SK-N-DZ (cell line): ENCODE results near the gene PAPPA. TPM values are rescaled to one million over a fixed set of nuclear protein-coding genes. Genes with fewer than 3 reads are reported as not detected.

Experiments used
- DNase-seq: peaks from one replicate; pipeline ENCODE4 v3.0.0-alpha.2; 2015; ENCODE audit warnings: low spot score
- polyA plus RNA-seq, 2 experiments: library from polyadenylated mRNA; depleted of rRNA; stranded (reverse); fragments of >200 nt; gene quantifications; 2 replicates each; pipeline ENCODE4 v1.2.3, GENCODE V29; 2014

The PAPPA gene, protein sequence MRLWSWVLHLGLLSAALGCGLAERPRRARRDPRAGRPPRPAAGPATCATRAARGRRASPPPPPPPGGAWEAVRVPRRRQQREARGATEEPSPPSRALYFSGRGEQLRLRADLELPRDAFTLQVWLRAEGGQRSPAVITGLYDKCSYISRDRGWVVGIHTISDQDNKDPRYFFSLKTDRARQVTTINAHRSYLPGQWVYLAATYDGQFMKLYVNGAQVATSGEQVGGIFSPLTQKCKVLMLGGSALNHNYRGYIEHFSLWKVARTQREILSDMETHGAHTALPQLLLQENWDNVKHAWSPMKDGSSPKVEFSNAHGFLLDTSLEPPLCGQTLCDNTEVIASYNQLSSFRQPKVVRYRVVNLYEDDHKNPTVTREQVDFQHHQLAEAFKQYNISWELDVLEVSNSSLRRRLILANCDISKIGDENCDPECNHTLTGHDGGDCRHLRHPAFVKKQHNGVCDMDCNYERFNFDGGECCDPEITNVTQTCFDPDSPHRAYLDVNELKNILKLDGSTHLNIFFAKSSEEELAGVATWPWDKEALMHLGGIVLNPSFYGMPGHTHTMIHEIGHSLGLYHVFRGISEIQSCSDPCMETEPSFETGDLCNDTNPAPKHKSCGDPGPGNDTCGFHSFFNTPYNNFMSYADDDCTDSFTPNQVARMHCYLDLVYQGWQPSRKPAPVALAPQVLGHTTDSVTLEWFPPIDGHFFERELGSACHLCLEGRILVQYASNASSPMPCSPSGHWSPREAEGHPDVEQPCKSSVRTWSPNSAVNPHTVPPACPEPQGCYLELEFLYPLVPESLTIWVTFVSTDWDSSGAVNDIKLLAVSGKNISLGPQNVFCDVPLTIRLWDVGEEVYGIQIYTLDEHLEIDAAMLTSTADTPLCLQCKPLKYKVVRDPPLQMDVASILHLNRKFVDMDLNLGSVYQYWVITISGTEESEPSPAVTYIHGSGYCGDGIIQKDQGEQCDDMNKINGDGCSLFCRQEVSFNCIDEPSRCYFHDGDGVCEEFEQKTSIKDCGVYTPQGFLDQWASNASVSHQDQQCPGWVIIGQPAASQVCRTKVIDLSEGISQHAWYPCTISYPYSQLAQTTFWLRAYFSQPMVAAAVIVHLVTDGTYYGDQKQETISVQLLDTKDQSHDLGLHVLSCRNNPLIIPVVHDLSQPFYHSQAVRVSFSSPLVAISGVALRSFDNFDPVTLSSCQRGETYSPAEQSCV (N-terminal part only)
- polyA plus RNA-seq (2014; cell fraction: cytosol; rRNA removed), result not detected in 2 replicates
- not detected in 2 replicates for polyA plus RNA-seq (2014; cell fraction: nucleus; rRNA removed)

GRCh38 chr9:116153765-116154333, at the start of gene PAPPA:
PAPPA (plus strand) TSS chr9:116153791; CDS start chr9:116154173, 382 bp downstream.
- DNase-seq, result no peak

DNA sequence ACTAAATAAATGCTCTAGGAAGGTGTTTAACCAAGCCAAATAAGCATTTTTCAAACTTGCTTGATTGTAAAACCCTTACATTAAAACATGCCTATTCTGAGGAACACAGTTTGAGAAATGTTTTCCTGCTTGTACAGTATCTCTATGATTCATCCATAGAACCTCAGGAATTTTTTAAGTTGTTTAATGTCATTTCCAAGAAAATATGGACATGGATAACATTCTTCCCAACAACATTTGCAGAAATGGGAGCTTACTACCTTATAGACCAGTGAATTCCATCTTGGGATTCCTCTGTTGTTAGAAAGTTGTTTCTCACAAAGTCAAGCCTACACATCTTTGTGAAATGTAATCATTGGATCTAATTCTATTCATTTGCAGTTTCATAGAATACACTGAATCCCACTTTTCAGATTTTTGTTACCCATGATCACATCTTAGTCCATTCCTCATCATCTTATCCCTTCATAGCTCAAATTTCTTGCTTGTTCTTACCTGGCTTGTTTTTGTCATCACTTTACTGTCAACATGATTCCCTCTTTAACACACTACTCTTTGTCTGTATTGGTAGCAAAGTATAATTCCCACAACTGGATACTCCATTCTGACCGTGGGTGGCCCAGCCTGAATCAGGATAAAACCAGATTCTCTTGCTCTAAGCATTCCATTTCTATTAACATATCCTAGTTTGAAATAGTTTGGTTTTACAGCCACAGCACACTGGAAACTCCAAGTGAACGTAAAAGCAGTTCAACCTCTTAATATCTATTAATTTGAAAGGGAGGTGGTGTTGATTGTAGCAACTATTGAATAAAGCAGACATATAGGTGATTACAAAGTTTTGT, 49.4 kb upstream of the PAPPA start:
- no peak for DNase-seq

GRCh38 chr9:116112236-116112635, 41.4 kb upstream of the PAPPA start:
- DNase-seq, result no peak

DNA sequence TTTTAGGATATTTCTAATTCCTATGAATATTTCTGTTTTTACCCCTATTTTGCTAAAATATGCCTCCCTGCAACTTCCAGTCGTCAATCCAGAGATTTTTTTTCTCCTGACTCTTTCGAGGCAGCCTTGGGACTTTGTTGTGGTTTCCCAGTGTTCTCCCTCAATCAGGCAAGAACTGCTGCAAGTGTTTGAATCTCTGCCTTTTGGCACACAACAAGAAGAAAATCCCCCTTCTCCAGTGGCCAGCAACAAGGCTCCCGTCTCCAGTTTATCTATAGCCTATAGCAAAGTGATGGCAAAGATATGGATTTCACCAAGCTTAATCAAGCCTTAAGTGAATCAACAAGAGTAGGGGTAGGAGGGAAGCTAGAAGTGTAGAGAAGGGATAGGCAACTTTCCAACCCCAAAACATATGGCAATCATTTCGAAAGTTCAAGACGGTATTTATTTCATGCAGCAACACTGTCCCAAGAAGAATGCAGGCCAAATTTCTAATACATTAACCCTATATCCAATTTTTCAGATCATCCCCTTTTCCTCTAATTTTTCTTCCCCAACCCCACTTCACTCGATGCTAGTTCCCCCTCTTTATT, 37.7 kb upstream of the PAPPA start:
- no peak for DNase-seq

DNA sequence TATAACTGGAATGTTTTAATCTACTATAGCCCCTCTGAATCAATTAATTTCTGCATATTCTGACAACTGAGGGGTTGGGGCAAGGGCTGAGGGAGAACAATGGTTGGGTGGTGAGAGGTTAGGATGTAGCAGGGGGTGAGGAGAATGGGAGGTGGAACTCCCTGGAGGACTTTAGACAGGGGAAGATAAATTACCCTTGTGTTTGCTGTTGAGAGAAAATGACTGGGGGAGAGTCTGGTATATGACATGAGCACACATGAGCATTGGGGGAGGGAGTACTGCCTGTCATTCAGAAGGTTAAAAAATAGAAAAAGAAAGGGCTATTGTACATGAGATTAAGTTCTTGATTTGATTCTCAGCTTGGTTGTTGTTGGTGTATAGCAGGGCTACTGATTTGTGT, 37.2 kb upstream of the PAPPA start:
- DNase-seq, result no peak

DNA sequence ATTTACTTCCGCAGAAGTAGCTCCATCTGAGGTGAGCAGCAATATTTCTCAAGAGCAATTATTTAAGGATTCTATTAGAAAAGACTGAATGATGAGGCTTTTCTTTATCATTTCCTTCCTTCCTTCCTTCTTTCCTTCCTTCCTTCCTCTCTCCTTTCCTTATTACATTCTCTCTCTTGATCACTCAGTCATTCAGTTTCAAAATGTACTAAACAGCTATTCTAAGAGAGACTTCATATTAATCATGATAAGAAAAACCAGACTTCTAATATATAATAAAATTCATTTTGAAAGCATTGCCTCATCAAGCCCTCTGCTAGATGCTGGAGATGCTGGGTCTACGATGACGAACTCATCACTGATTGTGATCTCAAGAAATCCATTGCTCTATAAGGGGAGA, 30.4 kb upstream of the PAPPA start:
- no peak for DNase-seq

- DNase-seq, result no peak
Observed at GRCh38 chr9:116124472-116125040, 29.0 kb upstream of the PAPPA start.

DNA sequence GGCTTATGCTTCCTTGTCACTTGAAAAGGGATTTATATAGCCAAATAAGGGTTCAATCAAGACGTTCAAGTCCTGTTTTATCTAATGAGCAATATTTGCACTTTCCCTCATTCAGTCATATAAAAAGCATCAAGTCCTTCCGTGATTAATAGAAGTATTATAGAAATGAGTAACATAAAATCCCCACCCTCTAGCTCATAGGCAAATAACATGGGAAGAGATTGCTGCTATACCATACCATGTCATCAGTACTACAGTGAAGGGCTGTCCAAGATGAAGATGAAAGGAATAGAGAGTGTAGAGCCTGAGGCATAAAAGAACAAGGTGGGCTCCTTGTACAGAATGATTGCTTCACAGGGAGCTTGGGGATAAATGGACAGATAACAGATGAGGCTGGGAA, 20.4 kb upstream of the PAPPA start:
- DNase-seq, result no peak

DNA sequence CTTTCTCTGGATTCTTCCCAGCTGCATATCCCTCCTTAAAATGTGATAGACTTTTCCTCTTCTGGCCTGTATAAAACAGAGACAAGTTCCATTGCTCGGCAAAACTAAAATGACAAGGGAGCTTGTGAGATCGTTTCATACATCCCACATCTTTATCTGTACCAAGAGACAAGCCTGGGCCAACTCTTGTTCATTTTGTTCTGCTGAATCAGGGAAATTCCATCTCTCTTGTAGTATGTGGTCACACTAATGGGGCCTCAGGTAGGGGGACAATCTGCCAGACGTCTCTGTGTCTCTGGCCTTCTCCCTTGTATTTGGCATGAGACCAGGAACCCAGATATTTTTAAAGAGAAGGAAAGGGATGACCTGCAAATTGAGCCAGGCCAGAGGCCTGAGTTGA, 18.6 kb upstream of the PAPPA start:
- no peak for DNase-seq

DNA sequence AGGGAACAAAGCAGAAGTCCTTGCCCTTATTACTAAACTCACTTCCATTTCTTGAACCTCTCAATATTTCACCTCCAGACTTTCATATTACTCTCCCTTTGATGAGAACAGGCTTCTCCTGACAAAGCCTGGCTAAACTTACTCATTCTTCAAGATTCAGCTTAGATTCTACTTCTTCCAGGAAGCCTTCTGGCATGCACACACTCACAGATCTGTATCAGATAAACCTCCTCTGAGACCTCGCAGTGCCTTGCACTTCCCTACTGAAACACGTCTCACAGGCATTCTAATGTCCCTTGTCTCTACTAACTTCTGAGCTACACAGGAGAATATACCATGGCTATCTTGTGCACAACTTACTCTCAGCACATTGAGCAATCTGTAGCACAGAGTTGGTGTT, 16.6 kb upstream of the PAPPA start:
- no peak for DNase-seq

GRCh38 chr9:116137581-116137980, 16.0 kb upstream of the PAPPA start:
- DNase-seq, result no peak

GRCh38 chr9:116141864-116142561, 11.6 kb upstream of the PAPPA start:
- no peak for DNase-seq

DNA sequence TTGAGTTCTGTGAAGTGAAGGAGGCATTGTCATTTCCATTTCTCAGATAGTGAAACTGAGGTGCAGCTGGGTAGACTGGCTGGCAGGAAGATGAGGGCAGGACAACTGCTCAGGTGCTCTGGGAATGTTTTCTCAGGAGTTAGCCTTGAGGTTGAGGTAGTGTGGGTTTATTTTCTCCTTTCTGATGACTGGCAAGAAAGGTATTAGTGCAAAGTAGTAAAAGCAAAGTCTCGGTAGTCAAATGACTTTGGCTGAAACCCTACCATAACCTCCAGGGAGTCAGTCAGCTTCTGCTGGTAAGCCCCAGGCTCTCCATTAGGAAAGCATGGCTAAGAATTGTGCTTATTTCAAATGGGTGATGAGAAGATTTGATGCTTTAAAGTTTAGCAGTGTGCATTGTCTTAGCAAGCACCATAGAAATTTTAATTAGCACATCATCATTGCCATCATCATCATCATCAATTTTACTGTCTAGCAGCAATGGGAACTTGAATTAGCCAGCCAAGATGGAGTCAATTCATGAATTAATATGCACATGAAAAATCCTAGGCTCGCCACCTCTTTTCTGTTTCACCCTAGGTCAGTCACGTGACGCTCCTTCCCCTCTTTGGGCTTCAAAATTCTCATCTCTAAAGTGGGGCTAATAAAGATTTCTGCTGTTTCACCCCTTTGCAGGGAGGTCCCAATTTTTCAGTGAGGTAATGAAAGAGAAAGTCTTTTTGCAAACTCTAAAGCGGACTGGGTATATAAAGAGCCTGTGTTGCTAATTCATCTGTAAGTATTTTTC, 10.7 kb upstream of the PAPPA start:
- DNase-seq, result no peak

DNA sequence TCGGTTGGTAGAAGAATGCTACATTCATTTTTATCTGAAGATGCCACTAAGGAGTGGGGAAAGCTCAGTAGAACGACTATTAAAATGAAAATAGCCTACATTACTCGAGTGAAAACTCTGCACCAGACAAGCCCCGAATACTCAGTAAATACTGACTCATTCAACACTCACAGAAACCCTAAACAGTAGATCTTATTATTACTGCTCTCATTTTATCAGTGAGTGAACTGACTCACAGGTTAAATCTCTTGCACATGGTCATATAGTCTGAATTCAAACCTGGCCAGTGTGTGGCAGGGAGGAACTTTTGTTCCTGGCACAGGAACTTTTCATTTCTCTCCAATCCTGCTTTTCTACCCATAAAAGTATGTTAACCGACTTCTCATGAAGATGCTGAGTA, 9.6 kb upstream of the PAPPA start:
- DNase-seq, result no peak

GRCh38 chr9:116144555-116144954, 9.0 kb upstream of the PAPPA start:
- DNase-seq, result no peak

GRCh38 chr9:116145036-116145435, 8.6 kb upstream of the PAPPA start:
- no peak for DNase-seq

DNA sequence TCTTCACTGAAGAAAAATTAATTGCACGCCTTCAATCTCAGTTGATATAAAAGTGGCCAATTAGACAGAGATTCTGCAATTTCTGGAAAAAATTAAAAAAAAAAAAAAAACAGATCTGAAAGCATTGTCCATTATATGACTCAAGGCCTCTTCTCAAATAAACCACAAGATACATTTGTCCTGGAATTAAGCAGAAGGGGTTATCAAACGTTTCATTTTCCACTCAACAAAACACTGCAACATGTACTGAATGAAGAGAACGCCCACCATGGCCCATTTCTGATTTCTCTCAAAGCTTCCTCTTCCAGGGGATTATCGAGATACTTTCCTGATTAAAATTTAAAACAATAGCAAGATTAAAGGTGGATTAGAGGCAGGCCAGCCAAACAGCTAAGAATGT, 5.8 kb upstream of the PAPPA start:
- DNase-seq, result no peak

DNA sequence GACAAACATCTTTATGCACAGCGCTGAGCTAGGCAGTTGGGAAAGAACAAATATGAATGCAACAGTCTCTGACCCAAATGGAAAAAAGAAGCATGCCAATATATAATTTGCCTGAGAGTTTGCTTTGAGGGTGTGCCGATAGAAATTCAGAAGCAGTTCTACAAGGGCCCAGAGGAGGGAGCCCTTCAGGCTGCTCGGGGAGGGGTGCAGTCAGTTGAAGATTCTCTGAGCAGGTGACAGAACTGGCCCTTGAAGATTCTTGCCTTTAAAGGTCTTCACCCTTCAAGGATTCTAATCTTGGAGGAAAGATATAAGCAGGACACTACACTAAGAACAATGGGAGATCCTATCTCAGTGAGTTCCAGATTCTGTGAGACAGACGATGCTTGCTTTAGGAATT, 3.7 kb upstream of the PAPPA start:
- DNase-seq, result peak; percentile 12
